Hepatocyte (in vitro differentiated cells): Measurements from ENCODE around the gene SEH1L.

ENCODE experiments used
- CTCF ChIP-seq: fragments of 200-600 bp; sonication (generic); IDR thresholded peaks from 2 replicates; pipeline ENCODE4 v1.5.1; 2016; ENCODE audit warnings: antibody characterized with exemption, mild to moderate bottlenecking; ENCODE audit not compliant: poor library complexity
- EZH2 ChIP-seq: fragments of 200-600 bp; sonication (generic); IDR thresholded peaks from 2 replicates; pipeline ENCODE4 v1.6.1; 2016; ENCODE audit warnings: antibody characterized with exemption, mild to moderate bottlenecking, borderline replicate concordance
- EZH2phosphoT487 ChIP-seq: fragments of 200-600 bp; sonication (generic); IDR thresholded peaks from one replicate; pipeline ENCODE4 v1.6.1; 2018; ENCODE audit warnings: antibody characterized with exemption, mild to moderate bottlenecking, low read depth, moderate library complexity; ENCODE audit not compliant: unreplicated experiment, severe bottlenecking

GRCh38 chr18:12947285-12948049, at the start of gene SEH1L:
- TF ChIP-seq CTCF (no peak), EZH2phosphoT487 (no peak), EZH2 (no peak)
